TTC549 (cell line): ENCODE results near the gene TGFBR3L.
"Not testable (repeated sequence)": the region's sequence is repeated elsewhere in the genome, so short reads cannot be mapped to it uniquely, and the experiment has no call there.

Experiments used
- FAIRE-seq: peaks from 2 replicates; lab custom pipeline; 2012; peaks lifted over from hg19 to GRCh38; lab: Jason Lieb, UNC

TGFBR3L gene

DNA sequence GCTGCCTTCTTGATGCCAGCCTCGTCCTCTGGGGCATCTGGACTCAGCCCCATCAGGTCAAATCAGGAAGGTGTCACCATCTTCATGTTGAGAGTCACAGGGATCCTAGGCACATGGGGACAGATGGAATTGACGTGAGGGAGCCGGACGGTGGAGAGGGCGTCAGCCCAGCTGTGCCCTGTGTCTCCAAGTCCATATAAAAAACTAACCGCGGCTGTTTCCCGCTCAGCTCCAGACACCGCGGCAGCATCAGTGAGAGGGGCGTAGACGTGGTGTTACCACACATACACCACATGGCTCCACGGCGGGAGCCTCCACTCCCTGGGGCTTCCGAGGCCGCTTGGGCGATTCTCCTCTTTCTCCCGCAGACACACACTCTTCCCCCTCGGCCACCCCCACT lies 34.8 kb upstream of the TGFBR3L start:
- no peak for FAIRE-seq

DNA sequence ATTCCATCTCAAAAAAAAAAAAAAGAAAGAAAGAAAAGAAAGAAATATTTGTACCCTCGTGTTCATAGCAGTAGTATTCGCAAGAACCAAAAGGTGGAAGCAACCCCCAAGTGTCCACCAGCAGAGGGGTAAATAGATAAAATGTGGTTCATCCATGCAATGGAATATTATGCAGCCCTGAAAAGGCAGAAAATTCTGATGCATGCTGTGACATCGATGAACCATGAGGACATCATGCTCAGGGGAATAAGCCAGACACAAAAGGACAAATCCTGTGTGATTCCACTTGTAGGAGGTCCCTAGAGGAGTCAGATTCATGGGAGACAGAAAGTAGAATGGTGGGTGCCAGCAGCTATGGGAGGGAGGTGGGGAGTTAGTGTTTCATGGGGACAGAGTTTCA lies 32.7 kb upstream of the TGFBR3L start:
- no peak for FAIRE-seq

- no peak for FAIRE-seq
Measured at GRCh38 chr19:7883105-7883504, 31.5 kb upstream of the TGFBR3L start.

DNA sequence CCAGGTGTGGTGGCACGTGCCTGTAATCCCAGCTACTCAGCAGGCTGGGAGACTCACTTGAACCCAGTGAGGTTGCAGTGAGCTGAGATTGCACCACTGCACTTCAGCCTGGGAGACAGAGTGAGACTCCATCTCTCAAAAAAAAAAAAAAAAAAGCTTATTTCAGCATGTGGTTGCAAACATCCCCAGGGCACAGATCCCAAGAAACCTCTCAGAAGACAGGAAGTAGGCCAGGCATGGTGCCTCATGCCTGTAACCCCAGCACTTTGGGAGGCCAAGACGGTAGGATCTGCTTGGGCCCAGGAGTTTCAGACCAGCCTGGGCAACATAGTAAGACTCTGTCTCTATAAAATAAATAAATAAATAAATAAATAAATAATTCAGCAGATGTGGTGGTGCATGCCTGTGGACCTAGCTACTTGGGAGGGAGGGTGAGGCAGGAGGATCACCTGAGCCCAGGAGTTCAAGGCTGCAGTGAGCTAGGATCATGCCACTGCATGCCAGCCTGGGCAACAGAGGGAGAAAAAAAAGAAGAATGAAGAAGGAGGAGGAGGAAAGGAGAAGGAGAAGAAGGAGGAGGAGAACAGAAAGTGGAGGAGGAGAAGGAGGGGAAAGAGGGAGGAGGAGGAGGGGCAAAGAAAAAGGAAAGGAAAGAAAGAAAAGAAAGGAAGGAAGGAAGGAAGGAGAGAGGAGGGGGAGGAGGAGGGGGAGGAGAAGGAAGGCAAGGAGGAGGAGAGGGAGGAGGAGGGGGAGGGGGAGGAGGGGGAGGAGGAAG lies 30.6 kb upstream of the TGFBR3L start:
- no peak for FAIRE-seq

GRCh38 chr19:7885818-7886217 lies 28.8 kb upstream of the TGFBR3L start:
- no peak for FAIRE-seq

DNA sequence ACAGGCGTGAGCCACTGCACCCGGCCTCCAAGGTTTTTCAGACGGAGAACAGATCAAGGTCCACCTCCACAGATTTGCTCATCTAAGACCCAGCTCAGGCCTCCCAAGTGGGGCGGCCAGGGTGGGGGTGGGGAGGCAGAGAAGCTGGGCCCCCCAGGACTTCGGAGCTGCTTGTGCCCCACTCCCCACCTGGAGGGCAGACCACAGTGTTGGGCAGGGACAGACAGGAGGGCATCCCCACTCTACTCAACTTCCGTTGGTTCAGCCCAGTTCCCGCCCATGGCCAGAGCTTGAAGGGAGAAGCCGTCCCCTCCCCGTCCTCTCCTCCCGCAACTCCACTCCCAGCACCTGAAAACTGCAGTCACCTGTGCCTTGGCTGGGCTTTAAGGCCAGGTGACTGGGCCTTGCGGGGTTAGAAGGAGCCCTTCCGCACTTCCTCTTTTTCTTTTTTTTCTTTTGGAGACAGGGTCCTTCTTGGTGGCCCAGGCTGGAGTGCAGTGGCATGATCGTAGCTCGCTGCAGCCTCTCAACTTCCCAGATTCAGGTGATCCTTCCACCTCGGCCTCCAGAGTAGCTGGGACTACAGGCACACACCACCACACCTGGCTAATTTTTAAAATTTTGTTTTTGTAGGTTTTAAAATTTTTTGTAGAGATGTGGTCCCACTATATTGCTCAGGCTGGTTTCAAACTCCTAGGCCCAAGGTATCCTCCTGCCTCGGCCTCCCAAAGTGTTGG lies 27.1 kb upstream of the TGFBR3L start:
- FAIRE-seq = no peak

DNA sequence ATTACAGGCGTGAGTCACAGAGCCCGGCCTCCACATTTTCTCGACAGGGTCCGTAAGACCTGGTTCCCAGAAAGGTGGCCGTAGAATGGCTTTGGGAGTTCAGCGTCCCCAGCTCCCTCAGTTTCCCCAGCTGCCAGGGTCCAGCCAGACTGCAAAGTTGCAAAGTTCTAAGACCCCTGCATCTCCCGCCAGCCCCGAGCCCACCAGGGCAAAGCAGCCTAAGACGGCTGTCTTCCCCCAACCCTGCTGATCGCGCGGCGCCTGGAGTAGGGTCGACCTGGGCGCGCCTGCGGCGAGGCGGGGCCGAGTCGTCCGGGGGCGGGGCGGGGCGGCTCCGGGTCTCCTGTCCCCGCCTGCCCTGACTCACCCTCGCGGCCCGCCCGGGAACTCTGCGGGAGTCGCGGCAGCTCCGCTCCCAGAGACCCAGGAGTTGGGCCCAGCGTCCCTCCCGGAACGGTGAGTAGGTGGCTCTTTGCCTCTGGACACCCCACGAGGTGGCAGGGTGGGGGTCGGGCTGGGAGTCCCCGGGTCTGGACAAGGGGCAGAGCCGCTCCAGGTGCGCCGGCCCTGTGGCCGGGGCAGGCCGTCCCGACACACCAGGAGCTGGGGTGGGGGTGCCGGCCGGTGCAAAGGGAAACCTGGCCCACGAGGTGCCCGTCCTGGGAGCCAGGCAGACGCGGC lies 26.3 kb upstream of the TGFBR3L start, which contains the start of gene LRRC8E:
LRRC8E (plus strand) TSS at position 366 of the 681 bp plus-strand sequence. CDS start 7,094 bp downstream, outside the sequence.
- FAIRE-seq = no peak

- no peak for FAIRE-seq
Measured at GRCh38 chr19:7888826-7889217, 25.8 kb upstream of the TGFBR3L start.

DNA sequence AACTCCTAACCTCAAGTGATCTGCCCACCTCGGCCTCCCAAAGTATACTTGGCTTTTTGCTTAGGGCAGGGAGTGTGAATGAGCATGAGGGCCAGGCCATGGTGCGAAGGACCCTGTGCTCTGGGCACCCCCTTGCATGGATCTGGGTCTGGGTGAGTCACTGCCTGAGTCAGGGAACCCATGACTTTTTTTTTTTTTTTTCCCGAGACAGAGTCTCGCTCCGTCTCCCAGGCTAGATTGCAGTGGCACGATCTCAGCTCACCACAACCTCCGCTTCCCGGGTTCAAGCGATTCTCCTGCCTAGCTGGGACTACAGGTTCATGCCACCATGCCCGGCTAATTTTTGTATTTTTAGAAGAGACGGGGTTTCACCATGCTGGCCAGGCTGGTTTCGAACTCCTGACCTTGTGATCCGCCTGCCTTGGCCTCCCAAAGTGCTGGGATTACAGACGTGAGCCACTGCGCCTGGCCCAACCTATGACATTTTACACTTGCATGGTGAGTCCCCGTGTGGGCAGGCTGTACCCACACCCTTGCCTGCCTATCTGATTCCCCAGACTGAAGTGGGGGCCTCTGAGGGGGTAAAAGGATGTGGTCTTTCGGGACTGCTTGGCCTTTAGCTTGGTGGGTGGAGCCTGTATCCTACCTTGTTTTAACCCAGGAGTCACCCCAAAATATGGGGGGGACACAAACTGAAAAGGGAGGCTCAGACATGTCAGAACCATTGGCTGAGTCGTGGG lies 21.1 kb upstream of the TGFBR3L start:
- not testable (repeated sequence) for FAIRE-seq

GRCh38 chr19:7894612-7895309 lies 19.9 kb upstream of the TGFBR3L start:
- FAIRE-seq = no peak

GRCh38 chr19:7895565-7895964 lies 19.1 kb upstream of the TGFBR3L start:
- no peak for FAIRE-seq

DNA sequence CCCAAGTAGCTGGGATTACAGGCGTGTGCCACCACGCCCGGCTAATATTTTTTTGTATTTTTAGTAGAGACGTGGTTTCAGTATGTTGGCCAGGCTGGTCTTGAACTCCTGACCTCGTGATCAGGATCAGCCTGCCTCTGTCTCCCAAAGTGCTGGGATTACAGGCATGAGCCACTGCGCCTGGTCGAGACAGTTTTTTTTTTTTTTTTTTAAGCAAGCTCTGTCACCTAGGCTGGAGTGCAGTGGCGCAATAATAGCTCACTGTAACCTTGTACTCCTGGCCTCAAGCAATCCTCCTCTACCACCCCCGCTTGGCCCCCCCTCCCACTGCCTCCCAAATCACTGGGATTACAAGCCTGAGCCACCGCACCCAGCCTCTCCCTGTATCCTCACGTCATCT lies 17.3 kb upstream of the TGFBR3L start:
- no peak for FAIRE-seq

- FAIRE-seq = no peak
Measured at GRCh38 chr19:7898967-7899366, 15.7 kb upstream of the TGFBR3L start.

DNA sequence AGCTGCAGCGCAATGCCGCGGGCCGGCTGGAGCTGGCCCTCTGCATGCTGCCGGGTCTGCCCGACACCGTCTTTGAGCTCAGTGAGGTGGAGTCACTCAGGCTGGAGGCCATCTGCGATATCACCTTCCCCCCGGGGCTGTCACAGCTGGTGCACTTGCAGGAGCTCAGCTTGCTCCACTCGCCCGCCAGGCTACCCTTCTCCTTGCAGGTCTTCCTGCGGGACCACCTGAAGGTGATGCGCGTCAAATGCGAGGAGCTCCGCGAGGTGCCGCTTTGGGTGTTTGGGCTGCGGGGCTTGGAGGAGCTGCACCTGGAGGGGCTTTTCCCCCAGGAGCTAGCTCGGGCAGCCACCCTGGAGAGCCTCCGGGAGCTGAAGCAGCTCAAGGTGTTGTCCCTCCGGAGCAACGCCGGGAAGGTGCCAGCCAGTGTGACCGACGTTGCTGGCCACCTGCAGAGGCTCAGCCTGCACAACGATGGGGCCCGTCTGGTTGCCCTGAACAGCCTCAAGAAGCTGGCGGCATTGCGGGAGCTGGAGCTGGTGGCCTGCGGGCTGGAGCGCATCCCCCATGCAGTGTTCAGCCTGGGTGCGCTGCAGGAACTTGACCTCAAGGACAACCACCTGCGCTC lies 14.8 kb upstream of the TGFBR3L start:
- FAIRE-seq = no peak

GRCh38 chr19:7900401-7900870 lies 14.2 kb upstream of the TGFBR3L start:
- FAIRE-seq = no peak

DNA sequence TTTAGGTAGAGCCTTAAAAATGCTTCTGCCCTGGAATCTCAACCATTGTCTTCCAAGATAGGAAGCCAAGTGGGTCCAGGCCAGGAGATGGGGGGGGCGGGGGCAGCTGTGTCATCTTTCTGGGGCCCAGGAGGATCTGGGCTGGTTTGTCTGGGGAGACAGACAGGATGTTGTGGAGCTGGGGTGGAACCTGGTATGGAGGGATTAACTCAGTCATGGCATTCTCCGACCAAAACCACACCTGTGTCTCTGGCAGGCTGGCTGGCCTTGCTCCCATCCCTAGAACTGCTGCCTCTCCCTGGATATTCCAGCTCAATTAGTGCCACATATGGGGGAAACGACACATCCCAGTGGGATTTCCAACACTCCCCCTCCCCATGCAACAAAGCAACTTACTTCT lies 13.7 kb upstream of the TGFBR3L start:
- FAIRE-seq = no peak

- no peak for FAIRE-seq
Measured at GRCh38 chr19:7901337-7901736, 13.3 kb upstream of the TGFBR3L start.

- FAIRE-seq = no peak
Measured at GRCh38 chr19:7902796-7903243, 11.8 kb upstream of the TGFBR3L start.

GRCh38 chr19:7903244-7904073 lies 11.2 kb upstream of the TGFBR3L start, which contains the start of gene MAP2K7:
TSS of gene MAP2K7 (plus strand) at chr19:7903877. CDS start at chr19:7903945, 68 bp downstream.
- FAIRE-seq = peak; percentile 94
